SU-DHL-6 (cell line): ENCODE results near the gene ZNF672.

Source experiments
- CTCF ChIP-seq: fragments of 200-600 bp; sonication (generic); IDR thresholded peaks from one replicate; pipeline ENCODE4 v1.5.1; 2017; ENCODE audit warnings: antibody characterized with exemption, mild to moderate bottlenecking, low read length, moderate library complexity; ENCODE audit not compliant: insufficient read depth, poor library complexity, severe bottlenecking
- EZH2phosphoT487 ChIP-seq: fragments of 200-600 bp; sonication (generic), shearing (Covaris generic); conservative IDR thresholded peaks from 2 replicates; pipeline ENCODE4 v1.6.1; 2018; ENCODE audit warnings: mild to moderate bottlenecking, antibody characterized with exemption, low read length, moderate library complexity, mixed read lengths

GRCh38 chr1:248897412-248898337 lies 59.7 kb downstream of the ZNF672 start:
- TF ChIP-seq CTCF (no peak), EZH2phosphoT487 (no peak)
